K562 (cell line): ENCODE measurements around the gene PCBP3. TPM values are rescaled to one million over a fixed set of nuclear protein-coding genes. Genes with fewer than 3 reads are reported as not detected.

Experiments
- ATAC-seq: fragments of 200-7000 bp; cut with Tn5 transposase; 3 replicates; pipeline ENCODE4 v1.9.1; 2020; ENCODE audit warnings: moderate library complexity
- BruUV-seq: library from RNA; stranded (reverse); fragments of 400-500 nt; replicated peaks from 2 replicates; lab custom pipeline; 2021; lab: Mats Ljungman, UMichigan
- CTCF ChIA-PET: fragments of 300-600 bp; formaldehyde crosslinking; extraction: SDS; loops from one replicate; lab custom pipeline; 2021; ENCODE audit warnings: low intra/inter-chr PET ratio; lab: Yijun Ruan, JAX
- POLR2A ChIA-PET: fragments of 300-600, 350-650 bp; sonication (Branson Sonifier 250); formaldehyde crosslinking; extraction: SDS; loops from one replicate; lab custom pipeline; 2021; ENCODE audit warnings: antibody characterized with exemption, inconsistent platforms; lab: Yijun Ruan, JAX
- DNase-seq, 4 experiments: peaks; one replicate each; pipeline versions ENCODE4 v3.0.0 to v3.0.0-alpha.2; 2011 to 2018; ENCODE audit warnings: low spot score in 3 of 4, mixed read lengths in 3 of 4; ENCODE audit errors: extremely low read depth in 1 of 4
- FAIRE-seq: peaks from 2 replicates; lab custom pipeline; 2011; peaks lifted over from hg19 to GRCh38; lab: Jason Lieb, UNC
- H2AFZ ChIP-seq: 2 replicates; pipeline ENCODE4 v1.6.0; 2011; ENCODE audit warnings: low read depth, low read length, control low read depth, inconsistent platforms
- H3K27ac ChIP-seq: fragments of 200-600 bp; 3 replicates; pipeline ENCODE4 v1.8.0; 2011; ENCODE audit warnings: low read depth, mild to moderate bottlenecking, control low read depth, inconsistent platforms, low read length, moderate library complexity, mixed read lengths; ENCODE audit errors: extremely low read depth
- H3K27me3 ChIP-seq, 2 experiments: fragments of 300-600 bp in 1 of 2; 2 replicates in 1 of 2; 3 replicates in 1 of 2; pipeline versions ENCODE4 v1.6.0 to v1.8.0; 2011; ENCODE audit warnings: inconsistent platforms in 2 of 2, low read length in 2 of 2, mild to moderate bottlenecking in 1 of 2, mixed read lengths in 1 of 2, moderate library complexity in 1 of 2; ENCODE audit not compliant: control insufficient read depth in 2 of 2, insufficient read depth in 2 of 2
- H3K36me3 ChIP-seq: fragments of 300-600 bp; 3 replicates; pipeline ENCODE4 v1.8.0; 2011; ENCODE audit warnings: mild to moderate bottlenecking, low read length, inconsistent platforms; ENCODE audit not compliant: control insufficient read depth, insufficient read depth
- H3K4me1 ChIP-seq, 2 experiments: fragments of 200-600 bp in 1 of 2; replicated peaks in 1 of 2; 2 replicates in 1 of 2; 3 replicates in 1 of 2; pipeline versions ENCODE4 v1.5.1 to v1.8.0; 2011; ENCODE audit warnings: inconsistent platforms in 2 of 2, low read length in 2 of 2, mild to moderate bottlenecking in 1 of 2, mixed read lengths in 1 of 2, moderate library complexity in 1 of 2; ENCODE audit not compliant: control insufficient read depth in 2 of 2, insufficient read depth in 2 of 2
- H3K4me2 ChIP-seq: 2 replicates; pipeline ENCODE4 v1.6.1; 2011; ENCODE audit warnings: low read length, control low read depth, inconsistent platforms, mixed read lengths; ENCODE audit not compliant: insufficient read depth
- H3K4me3 ChIP-seq: fragments of 200-600 bp; sonication (generic), shearing (Covaris generic); 2 replicates; pipeline ENCODE4 v1.5.1; 2016; ENCODE audit warnings: control low read depth, inconsistent platforms
- H3K79me2 ChIP-seq: fragments of 200-600 bp; 3 replicates; pipeline ENCODE4 v1.8.0; 2011; ENCODE audit warnings: low read length, inconsistent platforms; ENCODE audit not compliant: control insufficient read depth, insufficient read depth
- H3K9ac ChIP-seq, 2 experiments: 2 replicates each; pipeline versions ENCODE4 v1.6.0 to v1.6.1; 2011; ENCODE audit warnings: low read depth in 2 of 2, low read length in 2 of 2, control low read depth in 1 of 2, inconsistent platforms in 1 of 2, mild to moderate bottlenecking in 1 of 2, mixed read lengths in 1 of 2; ENCODE audit not compliant: insufficient read depth in 1 of 2
- H3K9me1 ChIP-seq: one replicate; pipeline ENCODE4 v1.6.0; 2011; ENCODE audit warnings: inconsistent platforms, mild to moderate bottlenecking, low read length, moderate library complexity; ENCODE audit not compliant: control insufficient read depth, insufficient read depth
- H3K9me3 ChIP-seq: replicated peaks from 2 replicates; pipeline ENCODE4 v1.5.1; 2011; ENCODE audit warnings: low read depth, low read length, inconsistent platforms; ENCODE audit not compliant: control insufficient read depth, insufficient read depth
- H4K20me1 ChIP-seq: replicated peaks from 2 replicates; pipeline ENCODE4 v1.6.1; 2011; ENCODE audit warnings: low read length, inconsistent platforms, mixed read lengths; ENCODE audit not compliant: control insufficient read depth, insufficient read depth
- TAF15 ChIP-seq: fragments of 200-400 bp; formaldehyde crosslinking; IDR thresholded peaks from 2 replicates; pipeline ENCODE4 v1.6.1; 2017; ENCODE audit warnings: mild to moderate bottlenecking, low read depth, low read length, moderate library complexity
- TAF7 ChIP-seq: fragments of 450-650 bp; IDR thresholded peaks from 2 replicates; pipeline ENCODE4 v1.6.1; 2016; ENCODE audit warnings: missing genetic modification characterization, missing compliant biosample characterization
- WGBS: fragments of 100-300 bp; shearing (Covaris generic); methylation state at CpG from one replicate; pipeline ENCODE4 v1.1.6; 2016; ENCODE audit warnings: low coverage, mixed read lengths; ENCODE audit not compliant: insufficient coverage; ENCODE audit errors: missing lambda C conversion rate; 5-methylcytosine and 5-hydroxymethylcytosine counted together
- in situ Hi-C: fragments of 300-500 bp; cut with MboI; formaldehyde crosslinking; loops from 4 replicates; pipeline ENCODE4 v1.15.0; 2018; ENCODE audit warnings: inconsistent platforms, mixed read lengths
- intact Hi-C: fragments of 100-400 bp; cut with micrococcal nuclease; formaldehyde crosslinking; loops from 2 replicates; pipeline ENCODE4 v1.14.2; 2022
- polyA plus RNA-seq, 8 experiments: library from polyadenylated mRNA; depleted of rRNA in 4 of 8; stranded (reverse) in 5 of 8; unstranded in 3 of 8; fragments of >200 nt; fragmentation: Nextera tagmentation in 2 of 8; fragmentation: Illumina TruSeq in 1 of 8; extraction: Ambion mirVana in 2 of 8; extraction: Trizol in 1 of 8; gene quantifications; 2 replicates each; pipeline versions ENCODE4 v1.2.1 to v1.2.3, GENCODE V29; 2011 to 2014; ENCODE audit warnings: inconsistent platforms in 1 of 8, missing spikeins in 1 of 8
- total RNA-seq, 7 experiments: library from RNA; depleted of rRNA in 6 of 7; stranded (reverse); fragments of >200 nt in 6 of 7; fragmentation: Illumina TruSeq in 2 of 7; extraction: Trizol in 2 of 7; gene quantifications; 2 replicates each; pipeline versions ENCODE4 v1.2.1 to v1.2.3, GENCODE V29; 2011 to 2021; ENCODE audit warnings: low replicate concordance in 1 of 7
- TF ChIP-seq, protein P1 (sequence below): fragments of 200-800 bp; sonication (Bioruptor generic); IDR thresholded peaks from 2 replicates; pipeline ENCODE4 v1.6.1; 2016; ENCODE audit warnings: missing genetic modification characterization, missing compliant biosample characterization

Gene PCBP3
- total and polyA plus RNA-seq, 9 of the 15 experiments (the other 6 are each of a cell fraction or from before 2014, with no cell fraction given): 0.18 TPM; not detected in 8

DNA sequence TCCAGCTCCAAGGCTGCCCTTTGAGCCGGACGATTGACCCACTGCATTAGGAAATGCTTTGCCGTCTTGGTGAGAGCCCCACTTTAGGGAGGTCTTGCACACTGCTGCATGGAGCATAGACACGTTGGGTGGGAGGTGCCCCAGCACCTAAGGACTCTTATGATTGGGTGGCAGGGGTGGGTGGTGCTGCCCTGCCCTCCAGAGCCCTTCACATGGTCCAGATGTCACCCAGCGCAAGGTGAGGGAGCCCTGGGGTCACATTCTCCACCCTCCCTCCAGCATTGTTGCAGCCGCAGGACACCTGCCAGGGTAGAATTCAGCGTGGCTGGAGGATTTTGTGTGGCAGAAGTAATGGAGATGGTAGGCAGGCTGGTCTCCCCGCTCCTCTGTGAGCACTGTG, 200.7 kb downstream of the PCBP3 start:
- Histone ChIP-seq H3K36me3 (no peaks in the 10 kb centered on the region), H3K4me3 (no peak overlapping the region), H2AFZ (no peak overlapping the region), H4K20me1 (no peaks in the 10 kb centered on the region), H3K9ac (no peak overlapping the region), H3K9me1 (no peaks in the 10 kb centered on the region), H3K79me2 (no peaks in the 10 kb centered on the region), H3K4me1 (no peaks in the 10 kb centered on the region), H3K27me3 (peaks cover 11 to 29% of the 10 kb centered on the region in 2 experiments), H3K27ac (no peak overlapping the region), H3K4me2 (no peak overlapping the region), H3K9me3 (no peaks in the 10 kb centered on the region; the same call in 1 of the 2 replicates)
- ATAC-seq (no peak), DNase-seq (no peak), FAIRE-seq (no peak)
- BruUV-seq: no TSS peak
- in situ Hi-C loops (loop anchor here (25.0 kb wide), 1 partner anchor 882 kb away; no protein-coding TSS in a partner anchor), intact Hi-C loops (no loop called here)
- TF ChIP-seq TAF15: no peak
- no peak for TF ChIP-seq TAF7 (tag)
- TF ChIP-seq, protein P1, sequence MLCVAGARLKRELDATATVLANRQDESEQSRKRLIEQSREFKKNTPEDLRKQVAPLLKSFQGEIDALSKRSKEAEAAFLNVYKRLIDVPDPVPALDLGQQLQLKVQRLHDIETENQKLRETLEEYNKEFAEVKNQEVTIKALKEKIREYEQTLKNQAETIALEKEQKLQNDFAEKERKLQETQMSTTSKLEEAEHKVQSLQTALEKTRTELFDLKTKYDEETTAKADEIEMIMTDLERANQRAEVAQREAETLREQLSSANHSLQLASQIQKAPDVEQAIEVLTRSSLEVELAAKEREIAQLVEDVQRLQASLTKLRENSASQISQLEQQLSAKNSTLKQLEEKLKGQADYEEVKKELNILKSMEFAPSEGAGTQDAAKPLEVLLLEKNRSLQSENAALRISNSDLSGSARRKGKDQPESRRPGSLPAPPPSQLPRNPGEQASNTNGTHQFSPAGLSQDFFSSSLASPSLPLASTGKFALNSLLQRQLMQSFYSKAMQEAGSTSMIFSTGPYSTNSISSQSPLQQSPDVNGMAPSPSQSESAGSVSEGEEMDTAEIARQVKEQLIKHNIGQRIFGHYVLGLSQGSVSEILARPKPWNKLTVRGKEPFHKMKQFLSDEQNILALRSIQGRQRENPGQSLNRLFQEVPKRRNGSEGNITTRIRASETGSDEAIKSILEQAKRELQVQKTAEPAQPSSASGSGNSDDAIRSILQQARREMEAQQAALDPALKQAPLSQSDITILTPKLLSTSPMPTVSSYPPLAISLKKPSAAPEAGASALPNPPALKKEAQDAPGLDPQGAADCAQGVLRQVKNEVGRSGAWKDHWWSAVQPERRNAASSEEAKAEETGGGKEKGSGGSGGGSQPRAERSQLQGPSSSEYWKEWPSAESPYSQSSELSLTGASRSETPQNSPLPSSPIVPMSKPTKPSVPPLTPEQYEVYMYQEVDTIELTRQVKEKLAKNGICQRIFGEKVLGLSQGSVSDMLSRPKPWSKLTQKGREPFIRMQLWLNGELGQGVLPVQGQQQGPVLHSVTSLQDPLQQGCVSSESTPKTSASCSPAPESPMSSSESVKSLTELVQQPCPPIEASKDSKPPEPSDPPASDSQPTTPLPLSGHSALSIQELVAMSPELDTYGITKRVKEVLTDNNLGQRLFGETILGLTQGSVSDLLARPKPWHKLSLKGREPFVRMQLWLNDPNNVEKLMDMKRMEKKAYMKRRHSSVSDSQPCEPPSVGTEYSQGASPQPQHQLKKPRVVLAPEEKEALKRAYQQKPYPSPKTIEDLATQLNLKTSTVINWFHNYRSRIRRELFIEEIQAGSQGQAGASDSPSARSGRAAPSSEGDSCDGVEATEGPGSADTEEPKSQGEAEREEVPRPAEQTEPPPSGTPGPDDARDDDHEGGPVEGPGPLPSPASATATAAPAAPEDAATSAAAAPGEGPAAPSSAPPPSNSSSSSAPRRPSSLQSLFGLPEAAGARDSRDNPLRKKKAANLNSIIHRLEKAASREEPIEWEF (CRISPR knock-in tag): no peak
- ChIA-PET CTCF (no interaction called here), POLR2A (no interaction called here)
- 0% methylated on average over 8 of the region's 8 CpGs for WGBS
